Stomach (tissue), 9 donors: Measurements from ENCODE around the gene KRTAP9-4. TPM values are rescaled to one million over a fixed set of nuclear protein-coding genes. Genes with fewer than 3 reads are reported as not detected.

Experiments used
- DNase-seq, 2 donors: peaks; one replicate each; pipeline versions ENCODE4 v3.0.0 to v3.0.0-alpha.2; 2013 to 2019
- H3K27ac ChIP-seq, 5 donors: fragments of 200-600 bp in 4 of 5; sonication (generic) in 4 of 5; one replicate each; pipeline ENCODE4 v1.5.1; 2013 to 2019; ENCODE audit warnings: mild to moderate bottlenecking in 1 of 5, moderate library complexity in 1 of 5
- H3K27me3 ChIP-seq, 3 donors: fragments of 200-600 bp; sonication (generic); one replicate each; pipeline ENCODE4 v1.5.1; 2017 to 2019; ENCODE audit warnings: mixed run types in 1 of 3
- H3K36me3 ChIP-seq, 4 donors: fragments of 200-600 bp; sonication (generic); 1 replicate in 3 of 4; 2 replicates in 1 of 4; pipeline ENCODE4 v1.5.1; 2016 to 2019
- H3K4me1 ChIP-seq, 4 donors: fragments of 200-600 bp; sonication (generic); one replicate each; pipeline ENCODE4 v1.5.1; 2016 to 2019
- H3K4me3 ChIP-seq, 4 donors: fragments of 200-600 bp; sonication (generic) in 3 of 4; one replicate each; pipeline ENCODE4 v1.5.1; 2016 to 2019; ENCODE audit warnings: mild to moderate bottlenecking in 1 of 4
- H3K9me3 ChIP-seq, 4 donors: fragments of 200-600 bp; sonication (generic); one replicate each; pipeline ENCODE4 v1.5.1; 2016 to 2019
- CTCF ChIP-seq, 7 experiments: fragments of 450-650 bp in 4 of 7; fragments of 200-600 bp in 3 of 7; sonication (generic) in 3 of 7; IDR thresholded peaks; one replicate each; pipeline ENCODE4 v1.5.1; 2016 to 2019; ENCODE audit warnings: antibody characterized with exemption in 7 of 7, control low read depth in 2 of 7, mild to moderate bottlenecking in 1 of 7
- EP300 ChIP-seq: sonication (generic); formaldehyde crosslinking; IDR thresholded peaks from one replicate; pipeline ENCODE4 v1.6.1; 2017; ENCODE audit warnings: antibody characterized with exemption
- POLR2A ChIP-seq, 4 donors: fragments of 450-650 bp; IDR thresholded peaks; one replicate each; pipeline ENCODE4 v1.6.1; 2016; ENCODE audit warnings: antibody characterized with exemption in 4 of 4, control low read depth in 2 of 4, mild to moderate bottlenecking in 1 of 4, moderate library complexity in 1 of 4
- POLR2AphosphoS5 ChIP-seq, 3 donors: sonication (generic); formaldehyde crosslinking; IDR thresholded peaks; one replicate each; pipeline ENCODE4 v1.6.1; 2016; ENCODE audit warnings: antibody characterized with exemption in 3 of 3
- WGBS, 5 donors: extraction: QIAGEN DNeasy Blood & Tissue Kit in 3 of 5; methylation state at CpG; one replicate each; pipeline versions ENCODE4 v1.1.5 to v1.1.7; 2013 to 2018; 5-methylcytosine and 5-hydroxymethylcytosine counted together
- intact Hi-C: fragments of 100-400 bp; cut with DNase I; formaldehyde crosslinking; loops from one replicate; pipeline ENCODE4 v1.15.1; 2023; ENCODE audit warnings: low total_unique reads
- polyA plus RNA-seq, 3 donors: library from polyadenylated mRNA; stranded (reverse); fragments of 200-250 nt; gene quantifications; one replicate each; pipeline ENCODE4 v1.2.3, GENCODE V29; 2013
- total RNA-seq, 5 donors: library from RNA; depleted of rRNA; stranded (reverse); fragments of >200 nt; gene quantifications; one replicate each; pipeline versions ENCODE4 v1.1.0 to v1.2.3, GENCODE V29; 2014 to 2016
- donor health status: healthy with polysubstance abuse.
- donor health status: Bipolar disorder and iron deficiency.
- donor health status: healthy.

The KRTAP9-4 gene
- total and polyA plus RNA-seq, 8 donors = not detected

DNA sequence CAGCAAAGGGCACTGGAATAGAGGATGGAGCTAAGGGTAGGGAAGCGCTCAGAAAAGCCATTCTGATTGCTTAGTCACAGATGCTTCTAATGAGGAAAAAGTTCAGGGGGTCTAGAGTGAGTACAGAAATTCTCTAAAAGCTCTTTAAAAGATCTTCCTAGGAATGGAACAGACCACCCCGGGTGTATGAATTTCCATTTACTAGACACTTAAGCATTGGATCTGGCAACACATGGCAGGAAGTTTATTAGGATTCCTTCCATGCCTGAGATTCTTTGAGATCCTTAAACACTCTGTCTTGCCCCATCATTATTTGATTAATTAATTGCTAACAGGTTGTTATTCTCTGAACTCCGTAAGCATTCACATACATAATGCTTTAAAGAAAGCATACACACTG lies 34.6 kb downstream of the KRTAP9-4 start:
- no peak overlapping the region for H3K4me3 ChIP-seq
- peaks cover 0 to 4% (median 0%) of the 10 kb centered on the region in 4 donors for H3K9me3 ChIP-seq
- no peaks in the 10 kb centered on the region for H3K4me1 ChIP-seq
- DNase-seq = no peak
- TF ChIP-seq POLR2AphosphoS5 (IDR thresholded peaks at IDR 0.05) (no peak), EP300 (no peak), POLR2A (IDR thresholded peaks at IDR 0.05) (no peak), CTCF (IDR thresholded peaks at IDR 0.05) (no peak)
- H3K27me3 ChIP-seq = peaks cover 0 to 18% (median 0%) of the 10 kb centered on the region in 3 donors
- H3K36me3 ChIP-seq = no peaks in the 10 kb centered on the region
- 37 to 55% (median 48%) methylated on average over 3 of the region's 3 CpGs for WGBS, 5 donors
- no peak overlapping the region for H3K27ac ChIP-seq
- intact Hi-C loops = no loop called here

DNA sequence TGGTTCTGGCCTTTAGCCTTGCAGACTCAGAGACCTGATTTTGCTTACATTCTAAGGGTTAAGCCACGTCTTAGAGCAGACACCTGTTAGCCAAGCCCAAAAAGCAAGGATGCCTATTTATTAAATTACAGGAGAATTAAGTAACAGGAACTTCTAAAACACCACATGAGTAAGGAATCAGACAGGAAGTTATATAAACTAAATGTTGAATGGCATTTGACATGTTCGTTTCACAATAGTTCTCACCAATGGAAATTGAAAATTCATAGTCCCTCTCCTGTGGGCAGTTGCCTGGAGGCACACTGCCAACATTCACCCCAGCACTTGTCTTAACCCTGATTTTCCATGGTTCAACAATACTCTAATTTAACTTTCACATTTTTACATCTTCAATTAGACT lies 35.1 kb downstream of the KRTAP9-4 start:
- intact Hi-C loops = no loop called here
- Histone ChIP-seq H3K27me3 (peaks cover 0 to 18% (median 0%) of the 10 kb centered on the region in 3 donors), H3K36me3 (no peaks in the 10 kb centered on the region), H3K4me1 (no peaks in the 10 kb centered on the region), H3K4me3 (no peak overlapping the region), H3K9me3 (peaks cover 0 to 4% (median 0%) of the 10 kb centered on the region in 4 donors), H3K27ac (no peak overlapping the region)
- no peak for DNase-seq
- TF ChIP-seq EP300 (no peak), CTCF (IDR thresholded peaks at IDR 0.05) (no peak), POLR2A (IDR thresholded peaks at IDR 0.05) (no peak), POLR2AphosphoS5 (IDR thresholded peaks at IDR 0.05) (no peak)
- 20 to 35% (median 31%) methylated on average over 2 of the region's 2 CpGs for WGBS, 5 donors

DNA sequence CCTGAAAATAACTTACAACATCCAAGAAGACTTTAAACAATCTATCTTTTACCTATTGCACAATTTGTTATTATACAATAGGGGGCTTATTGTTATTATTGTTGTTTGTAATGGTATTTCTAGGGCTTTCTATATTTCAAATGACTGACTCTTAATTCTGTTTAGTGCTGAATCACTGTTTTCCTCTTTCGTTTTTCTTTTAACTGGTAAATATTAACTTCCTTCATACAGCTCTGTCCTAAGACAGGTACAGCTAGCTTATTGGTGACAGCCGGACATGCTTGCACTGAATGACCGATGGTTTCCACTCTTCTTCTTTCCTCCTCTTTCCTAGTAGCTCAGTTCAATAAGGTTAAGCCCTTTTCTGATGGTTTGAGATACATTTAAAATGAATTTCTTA lies 37.6 kb downstream of the KRTAP9-4 start:
- TF ChIP-seq POLR2A (IDR thresholded peaks at IDR 0.05) = no peak
- TF ChIP-seq CTCF (IDR thresholded peaks at IDR 0.05) = no peak
- no peak for TF ChIP-seq POLR2AphosphoS5 (IDR thresholded peaks at IDR 0.05)
- no peak for TF ChIP-seq EP300
- DNase-seq = no peak
- Histone ChIP-seq H3K9me3 (no peaks in the 10 kb centered on the region), H3K4me3 (no peak overlapping the region), H3K27me3 (peaks cover 0 to 8% (median 3%) of the 10 kb centered on the region in 3 donors), H3K36me3 (no peaks in the 10 kb centered on the region), H3K27ac (no peak overlapping the region), H3K4me1 (no peaks in the 10 kb centered on the region)
- intact Hi-C loops = no loop called here
- 67 to 78% (median 75%) methylated on average over 3 of the region's 3 CpGs for WGBS, 5 donors

- Histone ChIP-seq H3K36me3 (no peaks in the 10 kb centered on the region), H3K27ac (no peak overlapping the region), H3K9me3 (no peaks in the 10 kb centered on the region), H3K27me3 (peaks cover 0 to 12% (median 8%) of the 10 kb centered on the region in 3 donors), H3K4me3 (no peak overlapping the region), H3K4me1 (no peaks in the 10 kb centered on the region)
- DNase-seq = no peak
- intact Hi-C loops = no loop called here
- WGBS, 5 donors = 72 to 91% (median 81%) methylated on average over 1 of the region's 1 CpG
- TF ChIP-seq EP300 = no peak
- no peak for TF ChIP-seq POLR2A (IDR thresholded peaks at IDR 0.05)
- TF ChIP-seq CTCF (IDR thresholded peaks at IDR 0.05) = no peak
- no peak for TF ChIP-seq POLR2AphosphoS5 (IDR thresholded peaks at IDR 0.05)
Measured at GRCh38 chr17:41294016-41294415, 44.5 kb downstream of the KRTAP9-4 start.
